Mesodermal cell (in vitro differentiated cells): ENCODE data around the gene WDR37.

Experiments
- H3K27ac ChIP-seq: 2 replicates; pipeline ENCODE4 v1.7.0; 2013; ENCODE audit warnings: mild to moderate bottlenecking, low read depth, low read length, moderate library complexity; ENCODE audit not compliant: severe bottlenecking
- H3K36me3 ChIP-seq: 2 replicates; pipeline ENCODE4 v1.7.1; 2013; ENCODE audit warnings: mild to moderate bottlenecking, low read length, moderate library complexity; ENCODE audit not compliant: control insufficient read depth, insufficient read depth
- H3K4me1 ChIP-seq: one replicate; pipeline ENCODE4 v1.7.1; 2013; ENCODE audit warnings: mild to moderate bottlenecking, low read length; ENCODE audit not compliant: insufficient read depth, control insufficient read depth, poor library complexity, severe bottlenecking
- H3K4me3 ChIP-seq: 2 replicates; pipeline ENCODE4 v1.7.0; 2013; ENCODE audit warnings: low read length, control low read depth, mild to moderate bottlenecking; ENCODE audit not compliant: insufficient read depth, poor library complexity, severe bottlenecking; ENCODE audit errors: extremely low read depth
- H3K9me3 ChIP-seq: 2 replicates; pipeline ENCODE4 v1.7.1; 2013; ENCODE audit warnings: mild to moderate bottlenecking, low read length, moderate library complexity; ENCODE audit not compliant: control insufficient read depth
- WGBS, 2 experiments: methylation state at CpG; one replicate each; pipeline ENCODE4 v1.1.5; 2013; ENCODE audit warnings: missing lambda C conversion rate in 2 of 2; ENCODE audit not compliant: insufficient coverage in 2 of 2; 5-methylcytosine and 5-hydroxymethylcytosine counted together

The WDR37 gene

GRCh38 chr10:1178506-1178905 is 122.3 kb downstream of the WDR37 start:
- 85 to 89% methylated on average over 11 to 14 of the region's 16 CpGs for WGBS, 2 experiments
- no peak overlapping the region for H3K4me3 ChIP-seq
- H3K27ac ChIP-seq = no peak overlapping the region
- no peaks in the 10 kb centered on the region for H3K4me1 ChIP-seq
- no peaks in the 10 kb centered on the region for H3K36me3 ChIP-seq
- no peaks in the 10 kb centered on the region for H3K9me3 ChIP-seq

- Histone ChIP-seq H3K36me3 (no peaks in the 10 kb centered on the region), H3K9me3 (no peaks in the 10 kb centered on the region), H3K4me1 (no peaks in the 10 kb centered on the region), H3K4me3 (no peak overlapping the region), H3K27ac (no peak overlapping the region)
- WGBS, 2 experiments = 89 to 94% methylated on average over 10 to 17 of the region's 20 CpGs
Measured at GRCh38 chr10:1179346-1180070, 123.3 kb downstream of the WDR37 start.

- no peaks in the 10 kb centered on the region for H3K4me1 ChIP-seq
- H3K4me3 ChIP-seq = no peak overlapping the region
- 84 to 93% methylated on average over 13 to 14 of the region's 16 CpGs for WGBS, 2 experiments
- no peak overlapping the region for H3K27ac ChIP-seq
- no peaks in the 10 kb centered on the region for H3K9me3 ChIP-seq
- H3K36me3 ChIP-seq = no peaks in the 10 kb centered on the region
Measured at GRCh38 chr10:1180071-1180730, 124.0 kb downstream of the WDR37 start.

GRCh38 chr10:1180836-1181235 is 124.7 kb downstream of the WDR37 start:
- H3K4me3 ChIP-seq = no peak overlapping the region
- 59 to 61% methylated on average over 11 of the region's 11 CpGs for WGBS, 2 experiments
- H3K4me1 ChIP-seq = no peaks in the 10 kb centered on the region
- H3K9me3 ChIP-seq = no peaks in the 10 kb centered on the region
- no peak overlapping the region for H3K27ac ChIP-seq
- H3K36me3 ChIP-seq = no peaks in the 10 kb centered on the region
